GM18508 (cell line): ENCODE results near the gene MXD4.

Source experiments
- ATAC-seq: cut with Tn5 transposase; IDR thresholded peaks from one replicate; pipeline ENCODE4 v1.9.1; 2021; ENCODE audit warnings: moderate number of reproducible peaks; ENCODE audit not compliant: insufficient read depth, unreplicated experiment

The MXD4 gene

DNA sequence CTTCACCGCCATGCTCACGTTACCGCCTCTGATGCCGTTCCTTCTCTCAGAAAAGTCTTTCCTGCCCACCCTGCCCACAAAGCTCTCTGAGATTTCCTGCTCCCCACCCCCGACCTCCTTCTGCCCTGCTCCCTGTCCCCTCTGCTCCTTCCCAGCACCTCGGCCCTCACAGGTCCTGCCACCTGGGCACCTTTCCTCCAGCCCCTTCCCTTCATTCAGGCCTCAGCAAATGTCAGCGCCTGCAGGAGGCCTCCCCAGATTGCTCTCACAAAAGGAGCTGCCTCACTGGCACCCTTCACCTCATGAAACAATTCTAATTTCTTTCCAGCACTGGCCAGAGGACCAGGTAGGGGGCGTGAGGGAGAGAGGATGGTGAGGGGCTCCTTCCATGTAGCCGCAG is 33.6 kb upstream of the MXD4 start:
- ATAC-seq: no peak

DNA sequence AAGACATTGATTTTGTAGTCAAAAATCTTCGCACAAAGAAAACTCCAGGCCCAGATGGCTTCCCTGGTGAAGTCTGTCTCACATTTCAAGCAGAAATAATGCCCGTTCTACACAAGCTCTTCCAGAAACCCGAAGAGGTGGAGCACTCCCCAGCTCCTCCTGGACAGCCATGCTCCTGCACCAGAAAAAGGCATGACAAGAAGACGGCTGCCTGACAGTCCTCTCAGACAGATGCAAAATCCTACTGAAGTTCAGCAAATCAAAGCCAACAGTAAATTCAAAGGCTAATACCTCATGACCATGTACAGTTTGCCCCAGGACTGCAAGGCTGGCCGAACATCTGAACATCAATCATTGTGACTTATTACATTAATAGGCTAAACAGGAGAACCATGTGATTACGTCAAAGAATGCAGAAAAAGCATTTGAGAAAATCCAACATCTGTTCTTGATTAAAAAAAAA is 30.8 kb upstream of the MXD4 start:
- ATAC-seq: no peak

DNA sequence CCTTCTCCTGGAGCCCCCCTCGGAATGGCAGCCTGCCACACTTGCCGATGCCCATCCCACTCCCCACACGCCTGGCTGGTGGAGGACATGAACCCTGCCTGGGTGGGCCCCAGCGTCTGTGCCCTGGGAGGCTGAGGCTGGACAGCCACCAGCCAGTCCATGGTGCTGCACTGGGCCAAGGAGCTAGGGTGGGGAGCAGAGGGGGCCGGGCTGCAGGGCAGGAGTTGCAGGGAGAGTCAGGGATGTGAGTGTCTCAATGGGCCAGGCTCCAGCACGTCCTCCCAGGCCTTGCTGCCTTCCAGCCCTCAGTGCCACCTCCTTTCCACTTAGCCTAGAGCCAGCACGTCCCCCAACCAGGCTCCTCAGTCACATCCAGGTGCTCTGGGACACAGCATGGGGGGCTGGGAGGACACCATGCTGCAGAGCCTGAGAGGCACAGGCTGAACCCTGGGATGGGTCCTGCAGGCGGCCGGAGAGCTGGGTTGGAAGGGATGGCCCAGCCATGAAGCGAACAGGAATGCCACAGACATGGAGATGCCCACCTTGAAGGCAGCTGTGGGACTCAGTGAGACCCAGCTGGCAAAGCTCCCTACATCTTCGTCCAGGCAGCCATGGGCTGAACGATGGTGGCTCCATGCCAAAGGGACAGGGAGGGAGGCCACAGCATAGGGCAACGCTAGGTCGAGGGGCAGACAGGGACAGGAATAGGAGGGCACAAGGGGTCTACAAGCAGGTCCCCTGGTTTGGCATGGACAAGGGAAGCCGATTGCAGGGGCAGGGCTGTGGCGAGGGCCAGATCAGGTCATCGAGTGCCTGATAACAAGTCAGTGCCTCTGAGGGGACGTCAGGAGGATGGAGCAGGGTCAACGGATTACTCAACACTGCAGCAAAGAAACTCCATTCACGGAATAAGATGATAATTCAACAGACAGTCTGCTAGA is 30.1 kb upstream of the MXD4 start:
- no peak for ATAC-seq

DNA sequence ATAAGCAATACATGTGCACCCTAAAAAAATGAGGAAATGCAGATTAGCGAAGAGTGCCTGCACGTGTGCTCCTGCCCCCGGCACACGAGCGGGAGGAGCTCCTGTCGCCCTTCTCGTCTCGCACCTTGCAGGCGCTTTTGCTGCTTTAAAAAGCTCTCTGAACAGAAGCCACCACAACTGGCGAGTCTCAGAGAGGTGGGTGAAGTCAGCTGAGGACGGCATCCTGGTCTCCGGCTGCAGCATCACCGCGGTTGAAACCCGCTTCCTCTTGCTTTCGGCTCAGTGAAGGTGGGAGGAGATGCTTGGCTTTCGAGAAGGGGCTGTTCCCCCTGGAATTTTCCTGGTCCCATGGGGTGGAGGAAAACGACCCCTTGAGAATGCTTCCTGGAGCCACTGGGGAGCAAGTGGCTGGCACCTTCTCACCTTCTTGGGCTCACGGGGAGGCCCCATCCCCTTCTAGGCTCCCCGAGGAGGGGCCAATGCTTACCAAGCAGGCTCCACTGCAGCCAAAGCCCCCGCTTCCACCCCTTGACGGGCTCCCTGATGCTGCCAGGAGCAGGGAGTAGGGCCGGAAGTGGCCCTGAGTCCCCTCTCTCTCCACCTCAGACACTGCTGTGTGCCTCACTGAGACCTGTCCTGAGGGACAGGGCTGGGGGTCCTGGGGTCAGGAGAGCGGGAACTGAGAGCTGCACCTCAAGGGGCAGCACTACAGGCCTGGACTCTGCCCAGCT is 29.2 kb upstream of the MXD4 start:
- no peak for ATAC-seq

DNA sequence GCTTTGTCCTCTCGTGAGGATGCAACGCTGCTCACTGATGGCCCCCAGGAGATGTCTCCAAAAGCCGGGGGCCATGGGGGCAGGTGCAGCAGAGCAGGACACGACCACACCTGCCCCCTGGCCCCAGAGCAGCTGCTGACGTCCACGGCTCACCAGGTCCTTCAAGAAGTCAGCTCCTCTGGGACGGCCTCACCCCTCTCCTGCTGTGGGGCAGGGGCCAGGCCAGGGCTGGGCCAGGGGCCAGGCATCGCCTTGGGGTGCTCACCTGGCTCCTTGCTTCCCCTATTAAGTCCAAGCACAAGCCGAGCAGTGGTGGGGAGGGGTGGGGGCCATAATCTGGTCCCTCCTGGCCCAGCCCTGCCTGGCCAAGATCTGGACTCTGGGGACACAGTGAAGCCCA is 28.6 kb upstream of the MXD4 start:
- no peak for ATAC-seq

DNA sequence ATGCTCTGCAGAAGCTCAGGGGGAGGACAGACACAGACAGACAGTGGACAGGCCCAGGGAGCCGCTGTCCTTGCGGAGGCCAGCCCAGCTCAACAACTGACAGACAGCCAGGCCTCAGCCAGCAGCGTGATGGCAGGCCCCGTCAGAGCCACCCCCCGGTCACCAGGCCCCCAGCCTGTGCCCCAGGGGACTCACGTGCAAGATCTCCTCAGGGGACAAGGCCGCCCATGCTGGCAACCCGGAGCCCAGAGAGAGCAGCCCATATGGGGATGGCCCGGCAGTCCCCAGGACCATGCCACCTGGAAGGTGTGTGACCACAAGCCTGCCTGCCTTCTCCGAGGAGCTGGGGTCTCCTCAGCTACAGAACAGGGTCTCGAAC is 28.0 kb upstream of the MXD4 start:
- ATAC-seq: no peak

DNA sequence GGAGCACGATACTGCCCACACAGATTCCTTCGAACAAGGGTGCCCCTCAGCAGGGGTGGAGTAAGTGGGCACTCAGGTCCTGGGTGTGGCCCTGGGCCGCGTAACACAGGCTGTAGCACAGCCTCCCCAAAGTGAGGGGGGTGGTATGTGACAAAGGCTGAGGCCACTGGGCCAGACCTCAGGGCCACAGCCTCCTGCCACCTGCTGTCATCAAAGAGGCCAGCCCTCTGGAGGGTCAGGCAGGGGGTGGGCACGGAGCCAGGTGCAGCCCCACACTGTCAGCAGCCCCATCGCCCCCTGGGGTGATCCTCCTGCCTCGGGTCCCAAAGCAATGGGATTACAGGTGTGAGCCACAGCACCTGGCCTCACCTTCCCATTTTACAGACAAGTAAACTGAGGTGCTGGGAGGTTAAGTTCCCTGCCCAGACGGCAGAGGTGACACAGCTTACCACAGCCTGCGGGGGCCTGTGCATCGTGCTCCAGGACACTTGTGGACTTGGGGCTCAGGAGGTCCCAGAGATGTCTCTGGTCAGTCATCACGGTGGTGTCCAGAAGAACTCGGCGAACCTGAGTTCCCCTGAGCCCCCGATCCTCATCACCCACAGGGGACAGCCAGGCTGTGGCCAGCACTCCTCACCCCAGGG is 27.5 kb upstream of the MXD4 start:
- no peak for ATAC-seq

DNA sequence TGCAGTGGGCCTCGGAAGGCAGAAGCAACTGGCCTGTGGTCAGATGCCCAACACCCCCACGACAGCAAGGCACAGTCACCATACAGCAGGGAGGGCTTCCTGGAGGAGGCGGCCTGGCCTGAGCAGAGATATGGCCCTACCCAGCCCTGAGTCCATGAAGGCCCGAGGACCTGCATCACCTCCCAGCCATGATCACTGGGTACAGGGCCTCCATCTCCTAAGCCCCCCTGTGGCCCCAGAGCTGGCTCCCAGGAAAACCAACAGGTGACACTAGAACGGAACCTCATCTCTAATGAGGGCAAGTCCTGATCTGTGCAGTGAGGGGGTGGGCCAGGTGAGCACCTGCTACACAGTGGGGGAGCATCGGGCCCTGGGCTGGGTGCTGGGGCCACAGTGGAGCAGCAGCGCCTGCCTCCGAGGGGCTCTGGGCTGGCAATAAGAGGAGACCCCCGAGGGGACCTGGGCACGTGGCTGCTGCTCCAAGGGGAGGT is 26.2 kb upstream of the MXD4 start:
- ATAC-seq: no peak

DNA sequence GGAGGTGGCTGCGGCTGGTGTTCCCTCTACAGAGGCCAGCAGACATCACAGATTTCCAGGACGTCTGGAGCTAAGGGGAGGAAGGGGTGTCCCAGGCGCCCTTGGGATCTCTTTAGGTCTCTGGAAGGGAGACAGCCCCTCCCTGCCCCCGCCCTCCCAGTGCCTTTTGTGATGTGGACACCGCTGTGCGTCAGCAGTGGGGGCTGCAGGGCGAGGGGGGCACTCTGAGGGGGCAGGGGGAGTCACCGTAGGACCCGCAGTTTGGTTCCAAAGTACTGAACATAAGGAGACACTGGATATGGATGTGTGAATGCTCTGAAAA is 25.6 kb upstream of the MXD4 start:
- no peak for ATAC-seq

DNA sequence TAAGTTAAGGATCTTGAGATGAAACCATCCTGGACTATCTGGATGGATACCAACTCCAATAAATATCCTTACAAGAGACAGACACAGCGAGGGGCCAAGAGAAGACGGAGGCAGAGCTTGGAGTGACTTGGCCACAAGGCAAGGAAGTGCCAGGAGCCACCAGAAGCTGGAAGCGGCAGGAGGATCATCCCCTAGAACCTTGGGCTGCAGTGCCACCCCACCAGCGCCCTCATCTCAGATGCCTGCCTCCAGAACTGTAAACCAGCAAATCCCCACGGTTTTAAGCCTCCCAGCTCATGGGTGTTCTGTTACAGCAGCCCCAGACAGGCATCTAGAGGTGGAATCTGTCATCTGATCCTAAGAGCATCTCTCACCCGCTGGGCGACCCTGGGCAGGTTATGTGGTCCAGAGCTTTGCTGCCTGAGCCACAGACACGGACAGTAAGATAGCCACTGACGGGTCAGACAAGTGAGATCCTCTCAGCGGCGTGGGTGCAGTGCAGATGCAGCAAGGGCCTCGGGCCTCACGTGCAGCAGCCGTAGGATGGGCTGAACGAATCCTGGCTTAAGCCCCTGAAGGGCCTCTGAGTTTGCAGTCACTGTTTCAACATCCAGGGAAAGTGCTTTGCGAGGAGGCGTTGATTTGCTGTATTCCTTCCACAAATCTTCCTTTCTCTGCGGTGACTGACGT is 25.1 kb upstream of the MXD4 start:
- no peak for ATAC-seq

DNA sequence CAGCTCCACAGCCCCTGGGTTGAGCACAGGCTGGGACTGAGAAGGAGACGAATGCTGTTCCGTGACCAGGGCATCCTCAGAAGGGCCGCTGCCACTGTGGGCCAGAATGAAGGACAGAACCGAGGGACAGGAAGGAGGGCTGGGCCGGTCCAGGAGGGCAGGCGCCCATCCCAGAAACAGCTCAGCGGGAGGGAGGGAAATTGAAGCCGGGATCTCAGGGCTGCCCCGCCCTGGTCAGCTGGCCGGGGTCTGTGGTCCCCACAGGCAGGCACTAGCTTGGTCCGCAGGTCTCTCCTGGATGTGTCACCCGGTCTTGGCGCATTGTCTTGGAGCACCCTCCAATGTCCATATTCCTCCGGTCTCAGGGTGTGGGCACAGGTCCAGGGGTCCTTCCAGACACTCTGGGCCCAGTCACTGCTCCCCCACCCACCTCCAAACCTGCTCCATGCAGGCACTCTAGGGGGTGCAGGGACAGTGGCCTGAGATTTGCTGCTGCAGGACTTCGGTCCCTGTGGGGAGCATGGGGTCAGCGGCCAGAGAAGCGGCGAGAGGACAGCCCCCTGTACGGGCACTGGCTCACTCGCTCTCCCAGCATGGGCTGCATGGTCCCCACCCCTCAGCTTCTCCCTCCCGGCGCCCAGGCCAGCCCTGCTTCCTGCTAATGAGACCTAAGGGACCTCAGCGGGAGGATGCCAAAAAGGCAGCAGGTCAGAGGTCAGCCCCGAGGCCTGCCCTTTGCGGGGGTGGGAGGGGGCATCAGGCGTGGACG is 23.9 kb upstream of the MXD4 start:
- no peak for ATAC-seq

DNA sequence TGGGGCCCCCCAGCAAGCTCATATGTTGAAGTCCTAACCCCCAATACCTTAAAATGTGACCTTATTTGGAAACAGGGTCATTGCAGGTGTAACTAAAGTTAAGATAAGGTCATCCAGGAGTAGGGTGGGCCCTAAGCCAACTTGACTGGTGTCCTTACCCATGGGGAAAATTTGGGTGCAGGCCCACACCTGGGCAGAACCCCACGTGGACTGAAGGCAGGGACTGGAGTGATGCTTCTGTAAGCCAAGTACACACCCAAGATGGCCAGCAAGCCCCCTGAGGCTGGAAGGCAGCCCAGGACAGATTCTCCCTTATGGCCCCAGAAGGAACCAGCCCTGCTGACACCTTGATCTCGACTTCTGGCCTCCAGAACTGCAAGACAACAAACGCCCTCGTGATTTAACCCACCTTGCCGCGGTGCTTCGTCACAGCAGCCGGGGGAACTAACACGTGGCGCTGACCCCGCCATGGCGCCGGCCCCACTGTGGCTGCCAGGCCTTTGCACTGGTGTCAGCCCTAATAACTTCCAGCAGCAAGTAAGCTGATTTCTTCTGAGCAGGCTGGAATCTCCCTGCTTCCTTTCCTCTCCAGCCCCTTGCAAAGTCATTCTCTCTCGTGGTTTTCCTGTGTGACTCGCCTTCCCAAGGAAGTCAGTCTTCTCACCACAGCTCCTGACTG is 23.2 kb upstream of the MXD4 start:
- no peak for ATAC-seq

DNA sequence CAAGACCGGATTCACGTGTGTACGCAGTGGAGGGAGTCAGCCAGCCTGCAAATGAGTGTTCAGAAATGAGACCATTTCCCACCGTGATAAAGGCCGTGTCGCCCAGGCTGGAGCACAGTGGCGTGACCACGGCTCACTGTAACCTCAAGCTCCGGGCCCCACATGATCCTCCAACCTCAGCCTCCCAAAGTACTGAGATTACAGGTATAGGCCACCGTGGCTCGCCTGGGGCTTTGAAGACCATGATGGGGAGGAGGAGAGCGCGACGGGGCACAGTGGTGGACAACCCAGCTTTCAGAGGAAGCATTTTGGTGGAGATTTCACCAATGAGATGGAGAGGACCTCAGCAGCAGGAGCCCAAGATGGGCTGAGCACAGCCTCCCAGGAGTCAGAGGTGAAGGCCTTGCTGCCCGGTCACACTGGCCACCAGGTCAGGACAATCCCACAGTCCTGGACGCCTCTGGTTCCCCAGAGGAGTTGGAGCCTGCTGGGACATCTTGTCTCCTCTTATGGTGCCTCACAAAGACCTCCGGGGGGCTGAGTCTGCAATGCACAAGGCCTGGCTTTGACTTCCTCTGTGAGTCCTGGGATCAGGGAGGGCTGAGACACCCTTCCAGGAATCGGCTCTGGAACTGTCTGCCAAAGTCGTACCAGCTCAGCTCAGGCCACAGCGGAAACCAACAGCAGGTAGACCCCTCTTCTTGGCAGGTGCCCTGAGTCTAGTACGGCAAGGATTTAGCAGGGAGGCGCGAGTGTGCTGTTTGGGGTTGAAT is 22.4 kb upstream of the MXD4 start:
- no peak for ATAC-seq

DNA sequence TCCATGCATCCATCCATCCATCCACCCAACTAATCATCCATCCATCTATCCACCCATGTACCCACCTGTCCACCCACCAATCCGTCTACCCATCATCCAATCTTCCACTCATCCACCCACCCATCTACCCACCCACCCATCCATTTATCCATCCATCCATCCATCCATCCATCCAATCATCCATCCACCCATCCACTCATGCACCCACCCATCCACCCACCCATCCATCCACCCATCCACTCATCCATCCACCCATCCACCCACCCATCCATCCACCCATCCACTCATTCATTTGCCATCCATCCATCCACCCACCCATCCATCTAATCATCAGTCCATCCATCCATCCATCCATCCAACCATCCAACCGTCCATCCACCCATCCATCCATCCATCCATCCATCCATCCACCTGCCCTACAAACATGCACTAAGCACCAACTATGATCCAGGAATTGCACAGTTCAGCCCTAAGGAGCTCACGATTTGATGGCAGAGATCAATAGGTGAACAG is 21.3 kb upstream of the MXD4 start:
- ATAC-seq: no peak

DNA sequence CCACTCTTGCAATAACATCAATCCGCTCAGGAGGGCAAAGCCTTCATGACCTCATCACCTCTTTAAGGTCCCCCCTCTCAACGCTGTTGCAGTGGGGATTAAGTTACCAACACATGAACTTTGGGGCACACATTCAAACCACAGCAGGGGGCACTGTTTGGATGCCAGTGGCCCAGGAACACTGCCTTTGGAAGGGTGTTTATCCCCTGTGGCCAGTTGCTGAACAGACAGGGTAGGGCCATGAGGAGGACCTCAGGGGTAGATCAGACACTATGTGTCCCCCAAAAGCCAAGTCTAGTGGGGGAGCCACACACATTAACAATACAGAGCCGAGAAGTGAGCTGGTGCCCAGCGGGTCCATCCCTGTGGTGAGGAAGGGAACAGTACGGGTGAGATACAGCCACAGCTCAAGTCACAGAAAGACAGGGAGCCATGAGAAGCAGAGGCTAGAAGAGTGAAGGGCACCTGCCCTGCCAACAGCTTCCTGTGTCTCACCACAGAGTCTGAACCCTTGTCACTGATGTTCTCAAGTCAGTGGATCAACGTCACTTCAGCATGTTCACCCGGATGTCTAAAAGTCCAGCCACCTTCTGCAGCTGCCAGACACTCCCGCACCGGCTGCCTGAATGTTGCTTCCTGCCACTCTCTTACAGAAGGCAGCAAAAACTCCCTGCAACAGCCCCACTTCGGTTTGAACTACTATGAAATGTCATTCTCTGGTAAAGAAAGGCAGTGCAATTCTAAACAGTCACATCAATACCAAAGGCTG is 19.9 kb upstream of the MXD4 start:
- ATAC-seq: no peak

DNA sequence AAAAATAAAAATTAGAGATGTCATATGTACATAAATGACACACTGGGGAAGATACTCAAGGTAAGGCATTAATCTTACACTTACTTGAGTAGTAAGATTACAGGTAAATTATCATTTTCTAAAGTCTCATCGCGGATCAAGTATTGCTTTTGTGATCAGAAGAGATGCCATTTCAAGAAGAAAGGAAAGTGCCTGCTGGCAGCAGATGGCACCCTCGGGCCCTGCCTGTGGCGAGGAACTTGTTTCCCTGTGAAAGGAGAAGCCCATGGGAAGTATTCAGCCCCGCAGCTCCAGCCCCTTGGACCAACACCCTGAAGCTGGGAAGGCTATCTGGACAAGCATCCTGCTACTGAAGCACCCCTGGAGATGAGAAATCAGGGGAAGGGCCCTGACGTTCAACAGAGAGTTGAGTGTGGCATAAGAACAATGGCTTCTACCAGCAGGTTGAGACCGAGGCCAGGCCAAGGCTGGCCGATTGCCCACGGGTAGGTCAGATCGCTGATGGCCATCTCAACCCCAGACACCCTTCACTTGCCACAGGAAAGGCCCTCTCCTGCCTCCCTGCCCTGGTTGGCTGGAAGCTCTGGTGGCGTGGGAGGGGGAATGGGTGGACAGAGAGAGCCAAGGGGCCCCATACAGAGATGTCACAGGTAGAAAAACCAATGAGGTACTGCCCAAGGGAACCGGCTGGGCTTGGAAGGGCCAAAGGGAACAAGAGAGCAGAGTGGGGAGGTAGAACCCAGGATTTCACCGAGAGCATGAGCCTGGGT is 18.8 kb upstream of the MXD4 start:
- no peak for ATAC-seq

DNA sequence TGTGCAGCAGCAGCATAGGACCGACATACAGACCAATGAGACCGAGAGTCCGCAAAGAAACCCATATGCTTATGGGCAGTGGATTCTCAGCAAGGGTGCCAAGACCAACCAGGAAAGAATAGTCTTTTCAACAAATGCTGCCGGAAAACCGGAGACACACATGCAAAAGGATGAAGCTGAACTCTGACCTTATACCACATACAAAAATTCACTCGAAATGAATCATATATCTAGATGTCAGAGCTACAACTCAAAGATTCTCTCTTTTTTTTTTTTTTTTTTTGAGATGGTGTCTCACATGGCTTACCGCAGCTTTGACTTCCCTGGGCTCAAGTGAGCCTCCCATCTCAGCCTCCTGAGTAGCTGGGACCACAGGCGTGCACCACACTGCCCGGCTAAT is 16.0 kb upstream of the MXD4 start:
- no peak for ATAC-seq
